A673 (cell line): ENCODE data around the gene KCNIP3.

Source experiments
- CTCF ChIP-seq: fragments of 300-800, 200-600 bp; sonication (generic); conservative IDR thresholded peaks from 2 replicates; pipeline ENCODE4 v1.5.1; 2017; ENCODE audit warnings: low read depth, mild to moderate bottlenecking, antibody characterized with exemption, low read length, moderate library complexity, mixed read lengths
- EZH2 ChIP-seq: fragments of 200-600 bp; sonication (generic); IDR thresholded peaks from 2 replicates; pipeline ENCODE4 v1.6.1; 2017; ENCODE audit warnings: borderline replicate concordance, low read depth, mild to moderate bottlenecking, mixed read lengths, antibody characterized with exemption, low read length; ENCODE audit not compliant: poor library complexity, severe bottlenecking

- TF ChIP-seq EZH2 = no peak
- no peak for TF ChIP-seq CTCF
Observed at GRCh38 chr2:95296011-95296410, 1.1 kb upstream of the KCNIP3 start.
